ENCODE data around the gene RIBC1. TPM values are rescaled to one million over a fixed set of nuclear protein-coding genes. Genes with fewer than 3 reads are reported as not detected.
A peak's percentile ranks its signal among the peaks of the same experiment; 100 is the strongest.

The RIBC1 gene
- total and polyA plus RNA-seq, 2 experiments from 2014 or later = 0.45 to 0.55 TPM

DNA sequence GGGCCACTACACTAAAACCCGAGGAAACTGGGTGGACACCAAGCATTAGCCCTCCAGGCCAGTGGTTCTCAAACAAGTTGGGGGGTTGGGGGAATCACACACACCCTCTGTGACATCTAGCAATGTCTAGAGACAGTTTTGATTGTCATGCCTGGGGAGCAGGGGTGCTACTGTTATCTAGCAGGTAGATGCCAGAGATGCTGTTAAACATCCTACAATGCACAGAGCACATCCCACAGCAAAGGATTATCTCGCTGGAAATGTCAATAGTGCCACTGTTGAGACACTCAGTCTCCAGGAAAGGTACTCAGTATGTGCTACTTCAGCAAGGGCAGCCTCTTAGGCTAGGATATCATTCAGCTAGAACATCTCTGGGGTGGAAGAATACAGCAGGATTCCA, 1.5 kb upstream of the RIBC1 start (continued):
- TF ChIP-seq, protein P1, sequence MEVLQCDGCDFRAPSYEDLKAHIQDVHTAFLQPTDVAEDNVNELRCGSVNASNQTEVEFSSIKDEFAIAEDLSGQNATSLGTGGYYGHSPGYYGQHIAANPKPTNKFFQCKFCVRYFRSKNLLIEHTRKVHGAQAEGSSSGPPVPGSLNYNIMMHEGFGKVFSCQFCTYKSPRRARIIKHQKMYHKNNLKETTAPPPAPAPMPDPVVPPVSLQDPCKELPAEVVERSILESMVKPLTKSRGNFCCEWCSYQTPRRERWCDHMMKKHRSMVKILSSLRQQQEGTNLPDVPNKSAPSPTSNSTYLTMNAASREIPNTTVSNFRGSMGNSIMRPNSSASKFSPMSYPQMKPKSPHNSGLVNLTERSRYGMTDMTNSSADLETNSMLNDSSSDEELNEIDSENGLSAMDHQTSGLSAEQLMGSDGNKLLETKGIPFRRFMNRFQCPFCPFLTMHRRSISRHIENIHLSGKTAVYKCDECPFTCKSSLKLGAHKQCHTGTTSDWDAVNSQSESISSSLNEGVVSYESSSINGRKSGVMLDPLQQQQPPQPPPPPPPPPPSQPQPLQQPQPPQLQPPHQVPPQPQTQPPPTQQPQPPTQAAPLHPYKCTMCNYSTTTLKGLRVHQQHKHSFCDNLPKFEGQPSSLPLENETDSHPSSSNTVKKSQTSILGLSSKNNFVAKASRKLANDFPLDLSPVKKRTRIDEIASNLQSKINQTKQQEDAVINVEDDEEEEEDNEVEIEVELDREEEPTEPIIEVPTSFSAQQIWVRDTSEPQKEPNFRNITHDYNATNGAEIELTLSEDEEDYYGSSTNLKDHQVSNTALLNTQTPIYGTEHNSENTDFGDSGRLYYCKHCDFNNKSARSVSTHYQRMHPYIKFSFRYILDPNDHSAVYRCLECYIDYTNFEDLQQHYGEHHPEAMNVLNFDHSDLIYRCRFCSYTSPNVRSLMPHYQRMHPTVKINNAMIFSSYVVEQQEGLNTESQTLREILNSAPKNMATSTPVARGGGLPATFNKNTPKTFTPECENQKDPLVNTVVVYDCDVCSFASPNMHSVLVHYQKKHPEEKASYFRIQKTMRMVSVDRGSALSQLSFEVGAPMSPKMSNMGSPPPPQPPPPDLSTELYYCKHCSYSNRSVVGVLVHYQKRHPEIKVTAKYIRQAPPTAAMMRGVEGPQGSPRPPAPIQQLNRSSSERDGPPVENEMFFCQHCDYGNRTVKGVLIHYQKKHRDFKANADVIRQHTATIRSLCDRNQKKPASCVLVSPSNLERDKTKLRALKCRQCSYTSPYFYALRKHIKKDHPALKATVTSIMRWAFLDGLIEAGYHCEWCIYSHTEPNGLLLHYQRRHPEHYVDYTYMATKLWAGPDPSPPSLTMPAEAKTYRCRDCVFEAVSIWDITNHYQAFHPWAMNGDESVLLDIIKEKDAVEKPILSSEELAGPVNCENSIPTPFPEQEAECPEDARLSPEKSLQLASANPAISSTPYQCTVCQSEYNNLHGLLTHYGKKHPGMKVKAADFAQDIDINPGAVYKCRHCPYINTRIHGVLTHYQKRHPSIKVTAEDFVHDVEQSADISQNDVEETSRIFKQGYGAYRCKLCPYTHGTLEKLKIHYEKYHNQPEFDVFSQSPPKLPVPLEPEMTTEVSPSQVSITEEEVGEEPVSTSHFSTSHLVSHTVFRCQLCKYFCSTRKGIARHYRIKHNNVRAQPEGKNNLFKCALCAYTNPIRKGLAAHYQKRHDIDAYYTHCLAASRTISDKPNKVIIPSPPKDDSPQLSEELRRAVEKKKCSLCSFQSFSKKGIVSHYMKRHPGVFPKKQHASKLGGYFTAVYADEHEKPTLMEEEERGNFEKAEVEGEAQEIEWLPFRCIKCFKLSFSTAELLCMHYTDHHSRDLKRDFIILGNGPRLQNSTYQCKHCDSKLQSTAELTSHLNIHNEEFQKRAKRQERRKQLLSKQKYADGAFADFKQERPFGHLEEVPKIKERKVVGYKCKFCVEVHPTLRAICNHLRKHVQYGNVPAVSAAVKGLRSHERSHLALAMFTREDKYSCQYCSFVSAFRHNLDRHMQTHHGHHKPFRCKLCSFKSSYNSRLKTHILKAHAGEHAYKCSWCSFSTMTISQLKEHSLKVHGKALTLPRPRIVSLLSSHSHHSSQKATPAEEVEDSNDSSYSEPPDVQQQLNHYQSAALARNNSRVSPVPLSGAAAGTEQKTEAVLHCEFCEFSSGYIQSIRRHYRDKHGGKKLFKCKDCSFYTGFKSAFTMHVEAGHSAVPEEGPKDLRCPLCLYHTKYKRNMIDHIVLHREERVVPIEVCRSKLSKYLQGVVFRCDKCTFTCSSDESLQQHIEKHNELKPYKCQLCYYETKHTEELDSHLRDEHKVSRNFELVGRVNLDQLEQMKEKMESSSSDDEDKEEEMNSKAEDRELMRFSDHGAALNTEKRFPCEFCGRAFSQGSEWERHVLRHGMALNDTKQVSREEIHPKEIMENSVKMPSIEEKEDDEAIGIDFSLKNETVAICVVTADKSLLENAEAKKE (CRISPR knock-in tag; IDR thresholded peaks at IDR 0.05) = no peak
- TF ChIP-seq POLR2AphosphoS5 (IDR thresholded peaks at IDR 0.05; ENCODE audit: low read depth) = no peak

DNA sequence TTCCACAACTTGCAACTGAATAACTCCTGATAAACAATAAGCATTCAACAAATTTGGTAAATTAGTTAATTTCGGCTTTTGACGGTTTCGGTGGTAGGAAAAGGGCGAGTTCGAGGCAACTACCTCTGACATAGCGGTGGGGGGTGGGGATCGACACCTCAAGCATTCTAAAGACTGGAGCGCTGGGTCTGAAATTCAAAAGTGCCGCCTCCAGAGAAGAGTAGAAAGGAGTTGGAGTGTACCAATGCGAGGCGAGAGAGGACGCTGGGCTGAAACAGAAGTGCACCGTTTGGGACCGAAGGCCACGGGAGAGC, 944 bp upstream of the RIBC1 start:
- peaks cover 4% of the 10 kb centered on the region for H3K27me3 Mint-ChIP-seq (ENCODE audit: insufficient read depth, low read depth, poor library complexity)
- peak overlapping the region; percentile 70; the same call in 1 of the 2 replicates for H2AFZ ChIP-seq
- TF ChIP-seq EZH2 (IDR thresholded peaks at IDR 0.05; ENCODE audit: low read depth, unreplicated experiment) (no peak), NANOG (IDR thresholded peaks at IDR 0.05; ENCODE audit: borderline replicate concordance) (no peak), JUNB (IDR thresholded peaks at IDR 0.05; ENCODE audit: unreplicated experiment) (no peak), ZNF331 (CRISPR knock-in tag; IDR thresholded peaks at IDR 0.05; ENCODE audit: low read depth) (no peak)
- TF ChIP-seq, protein P2, sequence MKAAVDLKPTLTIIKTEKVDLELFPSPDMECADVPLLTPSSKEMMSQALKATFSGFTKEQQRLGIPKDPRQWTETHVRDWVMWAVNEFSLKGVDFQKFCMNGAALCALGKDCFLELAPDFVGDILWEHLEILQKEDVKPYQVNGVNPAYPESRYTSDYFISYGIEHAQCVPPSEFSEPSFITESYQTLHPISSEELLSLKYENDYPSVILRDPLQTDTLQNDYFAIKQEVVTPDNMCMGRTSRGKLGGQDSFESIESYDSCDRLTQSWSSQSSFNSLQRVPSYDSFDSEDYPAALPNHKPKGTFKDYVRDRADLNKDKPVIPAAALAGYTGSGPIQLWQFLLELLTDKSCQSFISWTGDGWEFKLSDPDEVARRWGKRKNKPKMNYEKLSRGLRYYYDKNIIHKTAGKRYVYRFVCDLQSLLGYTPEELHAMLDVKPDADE (IDR thresholded peaks at IDR 0.05) = no peak
- TF ChIP-seq, protein P3, sequence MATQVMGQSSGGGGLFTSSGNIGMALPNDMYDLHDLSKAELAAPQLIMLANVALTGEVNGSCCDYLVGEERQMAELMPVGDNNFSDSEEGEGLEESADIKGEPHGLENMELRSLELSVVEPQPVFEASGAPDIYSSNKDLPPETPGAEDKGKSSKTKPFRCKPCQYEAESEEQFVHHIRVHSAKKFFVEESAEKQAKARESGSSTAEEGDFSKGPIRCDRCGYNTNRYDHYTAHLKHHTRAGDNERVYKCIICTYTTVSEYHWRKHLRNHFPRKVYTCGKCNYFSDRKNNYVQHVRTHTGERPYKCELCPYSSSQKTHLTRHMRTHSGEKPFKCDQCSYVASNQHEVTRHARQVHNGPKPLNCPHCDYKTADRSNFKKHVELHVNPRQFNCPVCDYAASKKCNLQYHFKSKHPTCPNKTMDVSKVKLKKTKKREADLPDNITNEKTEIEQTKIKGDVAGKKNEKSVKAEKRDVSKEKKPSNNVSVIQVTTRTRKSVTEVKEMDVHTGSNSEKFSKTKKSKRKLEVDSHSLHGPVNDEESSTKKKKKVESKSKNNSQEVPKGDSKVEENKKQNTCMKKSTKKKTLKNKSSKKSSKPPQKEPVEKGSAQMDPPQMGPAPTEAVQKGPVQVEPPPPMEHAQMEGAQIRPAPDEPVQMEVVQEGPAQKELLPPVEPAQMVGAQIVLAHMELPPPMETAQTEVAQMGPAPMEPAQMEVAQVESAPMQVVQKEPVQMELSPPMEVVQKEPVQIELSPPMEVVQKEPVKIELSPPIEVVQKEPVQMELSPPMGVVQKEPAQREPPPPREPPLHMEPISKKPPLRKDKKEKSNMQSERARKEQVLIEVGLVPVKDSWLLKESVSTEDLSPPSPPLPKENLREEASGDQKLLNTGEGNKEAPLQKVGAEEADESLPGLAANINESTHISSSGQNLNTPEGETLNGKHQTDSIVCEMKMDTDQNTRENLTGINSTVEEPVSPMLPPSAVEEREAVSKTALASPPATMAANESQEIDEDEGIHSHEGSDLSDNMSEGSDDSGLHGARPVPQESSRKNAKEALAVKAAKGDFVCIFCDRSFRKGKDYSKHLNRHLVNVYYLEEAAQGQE (IDR thresholded peaks at IDR 0.05; ENCODE audit: unreplicated experiment) = no peak

More for the DNA sequence above, 944 bp upstream of the RIBC1 start:
- Histone ChIP-seq H4K20me1 (replicated peaks; ENCODE audit: insufficient read depth) (peaks cover 6% of the 10 kb centered on the region), H3K27me3 (ENCODE audit: insufficient read depth) (no peaks in the 10 kb centered on the region), H3K36me3 (ENCODE audit: insufficient read depth) (no peaks in the 10 kb centered on the region), H3K9me2 (ENCODE audit: insufficient read depth) (no peaks in the 10 kb centered on the region), H3K27ac (ENCODE audit: low read depth) (peak overlapping the region; percentile 97), H3K4me1 (ENCODE audit: insufficient read depth) (peaks cover 5% of the 10 kb centered on the region; the same call in 1 of the 2 replicates), H3K4me3 (peak overlapping the region; percentile 82), H3F3A (replicated peaks; ENCODE audit: low read depth) (no peaks in the 10 kb centered on the region), H3K4me2 (peak overlapping the region; percentile 79), H3K79me2 (replicated peaks; ENCODE audit: insufficient read depth) (peaks cover 50% of the 10 kb centered on the region)
- H3K4me1 Mint-ChIP-seq = peaks cover 12% of the 10 kb centered on the region
- DNase-seq (ENCODE audit: low spot score) = no peak
- peak overlapping the region; percentile 99 for H3K4me3 Mint-ChIP-seq
- H3K9me3 Mint-ChIP-seq = no peaks in the 10 kb centered on the region
- H3K27ac Mint-ChIP-seq = peak overlapping the region; percentile 99
- H3K36me3 Mint-ChIP-seq (ENCODE audit: low read depth) = peaks cover 13% of the 10 kb centered on the region; the same call in 1 of the 3 replicates
- peak; percentile 18 for ATAC-seq

Measured in GM23338 (cell line).